Measurements from ENCODE around the gene RNF26. TPM values are rescaled to one million over a fixed set of nuclear protein-coding genes. Genes with fewer than 3 reads are reported as not detected.

The RNF26 gene
- total RNA-seq, 2 donors from 2014 or later: 22.9 to 46.6 TPM

GRCh38 chr11:119372260-119373058 is 38.1 kb downstream of the RNF26 start:
- H3K9ac ChIP-seq (ENCODE audit: low read depth in 2 of 2, low read length in 2 of 2): no peak overlapping the region
- H3K9me3 ChIP-seq: no peaks in the 10 kb centered on the region
- no peak for DNase-seq
- no peak for TF ChIP-seq CTCF (IDR thresholded peaks at IDR 0.05)
- H3K27ac ChIP-seq: no peak overlapping the region
- H3K36me3 ChIP-seq: no peaks in the 10 kb centered on the region
- H3K4me1 ChIP-seq: peaks cover 19% of the 10 kb centered on the region
- no peak overlapping the region for H3K4me3 ChIP-seq
- intact Hi-C loops (cut with DNase I): loop anchor here (2.0 kb wide), 1 partner anchor 16 kb away; no protein-coding TSS in a partner anchor
- H3K27me3 ChIP-seq: no peaks in the 10 kb centered on the region

- Histone ChIP-seq H3K27me3 (no peaks in the 10 kb centered on the region), H3K27ac (no peak overlapping the region), H3K4me3 (no peak overlapping the region), H3K36me3 (no peaks in the 10 kb centered on the region), H3K9me3 (no peaks in the 10 kb centered on the region), H3K9ac (ENCODE audit: low read depth in 2 of 2, low read length in 2 of 2) (peak overlapping the region in 1 of 2 donors; percentile 47), H3K4me1 (peaks cover 12% of the 10 kb centered on the region)
- intact Hi-C loops (cut with DNase I): loop anchor here (2.0 kb wide), 1 partner anchor 16 kb away; no protein-coding TSS in a partner anchor
- no peak for DNase-seq
- TF ChIP-seq CTCF (IDR thresholded peaks at IDR 0.05): no peak
These were observed 39.0 kb downstream of the RNF26 start for GRCh38 chr11:119373059-119373920.

GRCh38 chr11:119373921-119374631 is 39.7 kb downstream of the RNF26 start:
- Histone ChIP-seq H3K27ac (no peak overlapping the region), H3K4me3 (no peak overlapping the region), H3K9me3 (no peaks in the 10 kb centered on the region), H3K9ac (ENCODE audit: low read depth in 2 of 2, low read length in 2 of 2) (peak overlapping the region in 1 of 2 donors; percentile 47), H3K4me1 (peaks cover 12% of the 10 kb centered on the region), H3K27me3 (no peaks in the 10 kb centered on the region), H3K36me3 (no peaks in the 10 kb centered on the region)
- DNase-seq: peak; percentile 86
- intact Hi-C loops (cut with DNase I): loop anchor here (2.0 kb wide), 1 partner anchor 17 kb away; no protein-coding TSS in a partner anchor
- peak; percentile 91 for TF ChIP-seq CTCF (IDR thresholded peaks at IDR 0.05)

GRCh38 chr11:119374632-119375336 is 40.5 kb downstream of the RNF26 start:
- Histone ChIP-seq H3K27me3 (no peaks in the 10 kb centered on the region), H3K9me3 (no peaks in the 10 kb centered on the region), H3K4me3 (no peak overlapping the region), H3K4me1 (peaks cover 9% of the 10 kb centered on the region), H3K9ac (ENCODE audit: low read depth in 2 of 2, low read length in 2 of 2) (peak overlapping the region; percentile 35 to 49), H3K36me3 (no peaks in the 10 kb centered on the region), H3K27ac (no peak overlapping the region)
- intact Hi-C loops (cut with DNase I): no loop called here
- TF ChIP-seq CTCF (IDR thresholded peaks at IDR 0.05): no peak
- no peak for DNase-seq
